DND-41 (cell line): Measurements from ENCODE around the gene CDKN2D.

ENCODE experiments used
- ATAC-seq: fragments of 200-7000 bp; cut with Tn5 transposase; 3 replicates; pipeline ENCODE4 v1.9.1; 2021; ENCODE audit warnings: low read depth; ENCODE audit not compliant: insufficient read depth
- DNase-seq: peaks from one replicate; pipeline ENCODE4 v3.0.0-alpha.2; 2020
- H2AFZ ChIP-seq: 2 replicates; pipeline ENCODE4 v1.6.0; 2012; ENCODE audit warnings: low read depth, low read length
- H3K27ac ChIP-seq: 2 replicates; pipeline ENCODE4 v1.5.1; 2012; ENCODE audit warnings: low read length, inconsistent platforms
- H3K27me3 ChIP-seq: fragments of 200-600 bp; sonication (generic); 2 replicates; pipeline ENCODE4 v1.6.0; 2012; ENCODE audit warnings: low read length, mild to moderate bottlenecking, inconsistent platforms; ENCODE audit not compliant: insufficient read depth, poor library complexity
- H3K36me3 ChIP-seq: 2 replicates; pipeline ENCODE4 v1.5.1; 2012; ENCODE audit warnings: low read length, inconsistent platforms; ENCODE audit not compliant: insufficient read depth
- H3K4me1 ChIP-seq: 2 replicates; pipeline ENCODE4 v1.5.1; 2012; ENCODE audit warnings: mild to moderate bottlenecking, low read length; ENCODE audit not compliant: insufficient read depth
- H3K4me2 ChIP-seq: 2 replicates; pipeline ENCODE4 v1.6.0; 2012; ENCODE audit warnings: mild to moderate bottlenecking, moderate library complexity, low read length, inconsistent platforms; ENCODE audit not compliant: insufficient read depth
- H3K4me3 ChIP-seq, 2 experiments: fragments of 200-600 bp in 1 of 2; shearing (Covaris generic) in 1 of 2; 2 replicates each; pipeline ENCODE4 v1.5.1; 2012 to 2016; ENCODE audit warnings: inconsistent platforms in 2 of 2, low read length in 2 of 2, mild to moderate bottlenecking in 2 of 2, low read depth in 1 of 2, moderate library complexity in 1 of 2
- H3K79me2 ChIP-seq: 2 replicates; pipeline ENCODE4 v1.6.0; 2012; ENCODE audit warnings: low read length, inconsistent platforms; ENCODE audit not compliant: insufficient read depth
- H3K9ac ChIP-seq: 2 replicates; pipeline ENCODE4 v1.6.0; 2012; ENCODE audit warnings: low read depth, mild to moderate bottlenecking, inconsistent platforms, low read length, moderate library complexity
- H3K9me3 ChIP-seq: 2 replicates; pipeline ENCODE4 v1.5.1; 2012; ENCODE audit warnings: low read length, moderate library complexity, mild to moderate bottlenecking, inconsistent platforms; ENCODE audit not compliant: insufficient read depth, severe bottlenecking
- H4K20me1 ChIP-seq: 2 replicates; pipeline ENCODE4 v1.6.0; 2012; ENCODE audit warnings: low read length; ENCODE audit not compliant: insufficient read depth
- EZH2 ChIP-seq: IDR thresholded peaks from 3 replicates; pipeline ENCODE4 v1.6.1; 2012; ENCODE audit warnings: borderline replicate concordance, low read depth, mild to moderate bottlenecking, moderate library complexity, low read length, inconsistent platforms; ENCODE audit not compliant: severe bottlenecking
- TF ChIP-seq, protein P1 (sequence below): IDR thresholded peaks from 2 replicates; pipeline ENCODE4 v1.5.1; 2012; ENCODE audit warnings: borderline replicate concordance, low read length, moderate library complexity, mild to moderate bottlenecking; ENCODE audit not compliant: poor library complexity, severe bottlenecking; ENCODE audit errors: extremely low read depth

Gene CDKN2D

GRCh38 chr19:10568826-10569651 lies at the start of gene CDKN2D:
Gene CDKN2D, minus strand, starts transcription at chr19:10568979. Its CDS starts 326 bp downstream, at chr19:10568653.
- H3K4me2 ChIP-seq = peak within 1 kb of the TSS; percentile 90
- peaks cover 18% of the 10 kb centered on the region; the same call in 1 of the 2 replicates for H3K36me3 ChIP-seq
- no peaks in the 10 kb centered on the region for H3K9me3 ChIP-seq
- no peaks in the 10 kb centered on the region for H3K27me3 ChIP-seq
- no peak for TF ChIP-seq EZH2
- TF ChIP-seq, protein P1, sequence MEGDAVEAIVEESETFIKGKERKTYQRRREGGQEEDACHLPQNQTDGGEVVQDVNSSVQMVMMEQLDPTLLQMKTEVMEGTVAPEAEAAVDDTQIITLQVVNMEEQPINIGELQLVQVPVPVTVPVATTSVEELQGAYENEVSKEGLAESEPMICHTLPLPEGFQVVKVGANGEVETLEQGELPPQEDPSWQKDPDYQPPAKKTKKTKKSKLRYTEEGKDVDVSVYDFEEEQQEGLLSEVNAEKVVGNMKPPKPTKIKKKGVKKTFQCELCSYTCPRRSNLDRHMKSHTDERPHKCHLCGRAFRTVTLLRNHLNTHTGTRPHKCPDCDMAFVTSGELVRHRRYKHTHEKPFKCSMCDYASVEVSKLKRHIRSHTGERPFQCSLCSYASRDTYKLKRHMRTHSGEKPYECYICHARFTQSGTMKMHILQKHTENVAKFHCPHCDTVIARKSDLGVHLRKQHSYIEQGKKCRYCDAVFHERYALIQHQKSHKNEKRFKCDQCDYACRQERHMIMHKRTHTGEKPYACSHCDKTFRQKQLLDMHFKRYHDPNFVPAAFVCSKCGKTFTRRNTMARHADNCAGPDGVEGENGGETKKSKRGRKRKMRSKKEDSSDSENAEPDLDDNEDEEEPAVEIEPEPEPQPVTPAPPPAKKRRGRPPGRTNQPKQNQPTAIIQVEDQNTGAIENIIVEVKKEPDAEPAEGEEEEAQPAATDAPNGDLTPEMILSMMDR = peak; percentile 10
- peak; percentile 83 for ATAC-seq
- H4K20me1 ChIP-seq = peaks cover 27% of the 10 kb centered on the region
- DNase-seq = peak; percentile 100
- H2AFZ ChIP-seq = peak within 1 kb of the TSS; percentile 58
- peaks cover 60% of the 10 kb centered on the region for H3K4me1 ChIP-seq
- peak within 1 kb of the TSS; percentile 53 to 83; a peak in 3 of 4 replicates for H3K4me3 ChIP-seq
- H3K27ac ChIP-seq = peak within 1 kb of the TSS; percentile 100
- peak within 1 kb of the TSS; percentile 89 for H3K9ac ChIP-seq
- peaks cover 39% of the 10 kb centered on the region for H3K79me2 ChIP-seq

DNA sequence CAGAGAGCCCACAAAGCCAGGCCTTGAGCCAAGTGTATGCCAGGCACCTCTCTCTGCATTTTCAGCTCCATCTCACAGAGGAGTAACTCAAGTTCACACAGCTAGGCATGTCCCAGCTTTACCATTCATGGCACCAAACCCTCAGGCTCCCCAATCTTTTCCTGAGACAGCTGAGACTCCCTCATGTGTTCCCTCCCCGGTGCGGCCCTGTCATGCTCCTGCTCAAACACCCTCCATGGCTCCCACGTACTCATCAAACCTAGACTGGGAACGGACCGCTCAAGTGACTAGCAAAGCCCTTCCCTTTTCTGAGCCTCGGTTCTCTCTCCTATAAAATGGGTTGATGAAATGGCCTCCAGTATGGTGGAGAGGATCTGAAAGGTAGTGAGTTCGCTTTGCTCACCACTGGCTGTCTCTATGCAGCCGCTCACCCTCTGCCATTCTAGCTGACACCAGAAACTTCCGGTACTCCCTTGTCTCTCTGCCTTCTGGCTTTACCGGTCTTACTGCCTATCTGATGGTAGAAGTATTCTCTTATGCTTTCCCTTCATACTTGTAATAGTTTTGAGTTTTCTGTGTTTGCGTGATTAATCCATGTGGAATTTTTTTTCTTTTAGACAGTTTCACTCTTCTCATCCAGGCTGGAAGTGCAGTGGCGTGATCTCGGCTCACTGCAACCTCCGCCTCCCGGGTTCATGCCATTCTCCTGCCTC lies 48.8 kb upstream of the CDKN2D start:
- Histone ChIP-seq H3K4me2 (no peak overlapping the region), H3K36me3 (peaks cover 10% of the 10 kb centered on the region), H3K4me3 (no peak overlapping the region), H3K4me1 (no peaks in the 10 kb centered on the region), H3K9ac (no peak overlapping the region), H4K20me1 (peaks cover 12% of the 10 kb centered on the region), H3K79me2 (peaks cover 64% of the 10 kb centered on the region), H3K9me3 (no peaks in the 10 kb centered on the region), H3K27ac (no peak overlapping the region), H2AFZ (no peak overlapping the region), H3K27me3 (no peaks in the 10 kb centered on the region)
- ATAC-seq (no peak), DNase-seq (no peak)
- no peak for TF ChIP-seq EZH2
- TF ChIP-seq, protein P1 = no peak

DNA sequence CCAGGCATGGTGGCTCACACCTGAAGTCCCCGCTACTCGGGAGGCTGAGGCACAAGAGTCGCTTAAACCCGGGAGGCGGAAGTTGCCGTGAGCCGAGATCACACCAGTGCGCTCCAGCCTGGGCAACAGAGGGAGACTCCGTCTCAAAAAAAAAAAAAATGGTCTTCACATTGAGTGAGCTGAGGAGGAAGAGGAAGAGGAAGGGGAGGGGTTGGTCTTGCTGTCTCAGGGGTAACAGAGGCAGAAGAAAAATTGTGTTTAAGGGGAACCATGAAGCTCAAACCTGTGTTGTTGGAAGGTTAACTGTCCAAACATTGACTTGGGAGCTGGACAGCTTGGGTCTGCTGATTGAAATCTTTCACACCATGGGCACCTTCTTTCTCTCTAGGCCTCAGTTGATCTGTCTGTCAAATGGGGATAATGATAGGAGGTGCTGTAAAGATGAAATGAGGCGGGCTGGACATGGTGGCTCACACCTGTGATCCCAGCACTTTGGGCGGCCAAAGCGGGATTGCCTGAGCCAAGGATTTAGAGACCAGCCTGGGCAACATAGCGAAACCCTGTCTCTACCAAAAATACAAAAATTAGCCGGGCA lies 46.7 kb upstream of the CDKN2D start:
- H3K79me2 ChIP-seq = peaks cover 66% of the 10 kb centered on the region

More for the DNA sequence above, 46.7 kb upstream of the CDKN2D start:
- Histone ChIP-seq H3K36me3 (peaks cover 7% of the 10 kb centered on the region), H3K9me3 (no peaks in the 10 kb centered on the region), H3K4me1 (no peaks in the 10 kb centered on the region), H3K9ac (no peak overlapping the region), H3K4me3 (no peak overlapping the region), H3K27ac (no peak overlapping the region), H3K4me2 (no peak overlapping the region), H3K27me3 (no peaks in the 10 kb centered on the region), H4K20me1 (peaks cover 8% of the 10 kb centered on the region), H2AFZ (no peak overlapping the region)
- ATAC-seq = no peak
- DNase-seq = no peak
- TF ChIP-seq, protein P1 = no peak
- no peak for TF ChIP-seq EZH2
